HEK293 (cell line): ENCODE measurements around the gene MCF2L.

ENCODE experiments used
- CTCF ChIA-PET: fragments of 350-600 bp; formaldehyde crosslinking; extraction: SDS; loops from one replicate; lab custom pipeline; 2021; ENCODE audit warnings: antibody characterized with exemption; lab: Yijun Ruan, JAX
- POLR2A ChIA-PET: fragments of 300-600 bp; formaldehyde crosslinking; extraction: SDS; loops from one replicate; lab custom pipeline; 2020; ENCODE audit warnings: antibody characterized with exemption, inconsistent platforms; lab: Yijun Ruan, JAX
- H3K27ac ChIP-seq: fragments of 200-500 bp; sonication (Bioruptor generic); 2 replicates; pipeline ENCODE4 v1.5.1; 2014; ENCODE audit warnings: low read depth, low read length, control low read depth, inconsistent platforms; ENCODE audit errors: extremely low read depth
- H3K36me3 ChIP-seq, 2 experiments: fragments of 200-500 bp in 1 of 2; sonication (Bioruptor generic) in 1 of 2; 1 replicate in 1 of 2; 2 replicates in 1 of 2; pipeline ENCODE4 v1.5.1; 2014 to 2017; ENCODE audit warnings: inconsistent platforms in 2 of 2, low read length in 2 of 2; ENCODE audit not compliant: control insufficient read depth in 2 of 2, insufficient read depth in 1 of 2
- H3K4me1 ChIP-seq: fragments of 200-500 bp; sonication (Bioruptor generic); 2 replicates; pipeline ENCODE4 v1.5.1; 2014; ENCODE audit warnings: mild to moderate bottlenecking, low read length, inconsistent platforms; ENCODE audit not compliant: control insufficient read depth, insufficient read depth
- H3K4me3 ChIP-seq: 2 replicates; pipeline ENCODE4 v1.5.1; 2011; ENCODE audit warnings: low read depth, mild to moderate bottlenecking, control low read depth, low read length, moderate library complexity
- H3K9me3 ChIP-seq: fragments of 200-500 bp; sonication (Bioruptor generic); 2 replicates; pipeline ENCODE4 v1.5.1; 2014; ENCODE audit warnings: low read depth, low read length, inconsistent platforms; ENCODE audit not compliant: control insufficient read depth, insufficient read depth
- EGR2 ChIP-seq: fragments of 450-650 bp; formaldehyde crosslinking; IDR thresholded peaks from 2 replicates; pipeline ENCODE4 v1.5.1; 2016; ENCODE audit warnings: low read depth, missing biosample characterization, missing genetic modification characterization
- FEZF1 ChIP-seq: fragments of 450-650 bp; formaldehyde crosslinking; IDR thresholded peaks from 2 replicates; pipeline ENCODE4 v1.5.1; 2016; ENCODE audit warnings: missing biosample characterization, missing genetic modification characterization
- SCRT1 ChIP-seq: fragments of 450-650 bp; formaldehyde crosslinking; IDR thresholded peaks from 2 replicates; pipeline ENCODE4 v1.5.1; 2016; ENCODE audit warnings: missing biosample characterization, missing genetic modification characterization, borderline replicate concordance
- SETDB1 ChIP-seq: IDR thresholded peaks from one replicate; pipeline ENCODE4 v1.6.1; 2017; ENCODE audit warnings: mild to moderate bottlenecking, low read length, moderate library complexity, mixed read lengths; ENCODE audit not compliant: insufficient read length
- ZBTB20 ChIP-seq: fragments of 450-650 bp; formaldehyde crosslinking; IDR thresholded peaks from 2 replicates; pipeline ENCODE4 v1.5.1; 2016; ENCODE audit warnings: missing biosample characterization, missing genetic modification characterization
- ZFHX2 ChIP-seq: fragments of 450-650 bp; formaldehyde crosslinking; conservative IDR thresholded peaks from 2 replicates; pipeline ENCODE4 v1.5.1; 2016; ENCODE audit warnings: missing biosample characterization, missing genetic modification characterization
- ZFP41 ChIP-seq: fragments of 450-650 bp; formaldehyde crosslinking; IDR thresholded peaks from 2 replicates; pipeline ENCODE4 v1.5.1; 2016; ENCODE audit warnings: missing biosample characterization, missing genetic modification characterization, borderline replicate concordance
- ZNF302 ChIP-seq: fragments of 450-650 bp; formaldehyde crosslinking; IDR thresholded peaks from 2 replicates; pipeline ENCODE4 v1.5.1; 2016; ENCODE audit warnings: missing biosample characterization, missing genetic modification characterization, low read depth
- ZNF426 ChIP-seq: fragments of 450-650 bp; formaldehyde crosslinking; IDR thresholded peaks from 2 replicates; pipeline ENCODE4 v1.5.1; 2017; ENCODE audit warnings: missing biosample characterization, missing genetic modification characterization, mild to moderate bottlenecking, inconsistent platforms, moderate library complexity
- ZNF501 ChIP-seq: fragments of 450-650 bp; formaldehyde crosslinking; IDR thresholded peaks from 2 replicates; pipeline ENCODE4 v1.5.1; 2016; ENCODE audit warnings: missing biosample characterization, missing genetic modification characterization
- ZNF600 ChIP-seq: fragments of 450-650 bp; formaldehyde crosslinking; IDR thresholded peaks from 2 replicates; pipeline ENCODE4 v1.5.1; 2016; ENCODE audit warnings: missing biosample characterization, missing genetic modification characterization
- ZNF621 ChIP-seq: fragments of 450-650 bp; formaldehyde crosslinking; IDR thresholded peaks from 2 replicates; pipeline ENCODE4 v1.5.1; 2017; ENCODE audit warnings: missing biosample characterization, missing genetic modification characterization
- ZNF624 ChIP-seq: fragments of 450-650 bp; formaldehyde crosslinking; IDR thresholded peaks from 2 replicates; pipeline ENCODE4 v1.5.1; 2017; ENCODE audit warnings: missing biosample characterization, missing genetic modification characterization
- ZNF664 ChIP-seq: fragments of 450-650 bp; formaldehyde crosslinking; IDR thresholded peaks from 2 replicates; pipeline ENCODE4 v1.5.1; 2016; ENCODE audit warnings: missing biosample characterization, missing genetic modification characterization
- TF ChIP-seq, protein P1 (sequence below): fragments of 450-650 bp; formaldehyde crosslinking; IDR thresholded peaks from 2 replicates; pipeline ENCODE4 v1.5.1; 2016; ENCODE audit warnings: missing biosample characterization, missing genetic modification characterization, borderline replicate concordance
- TF ChIP-seq, protein P2 (sequence below): fragments of 450-650 bp; formaldehyde crosslinking; IDR thresholded peaks from 2 replicates; pipeline ENCODE4 v1.5.0; 2017; ENCODE audit warnings: missing biosample characterization, missing genetic modification characterization, borderline replicate concordance
- TF ChIP-seq, protein P3 (sequence below): fragments of 450-650 bp; formaldehyde crosslinking; IDR thresholded peaks from 2 replicates; pipeline ENCODE4 v1.5.1; 2016; ENCODE audit warnings: missing biosample characterization, missing genetic modification characterization
- TF ChIP-seq, protein P4 (sequence below): fragments of 450-650 bp; formaldehyde crosslinking; IDR thresholded peaks from 2 replicates; pipeline ENCODE4 v1.5.1; 2016; ENCODE audit warnings: missing biosample characterization, missing genetic modification characterization
- TF ChIP-seq, protein P5 (sequence below): fragments of 450-650 bp; formaldehyde crosslinking; IDR thresholded peaks from 2 replicates; pipeline ENCODE4 v1.5.1; 2016; ENCODE audit warnings: missing biosample characterization, missing genetic modification characterization
- TF ChIP-seq, protein P6 (sequence below): fragments of 450-650 bp; formaldehyde crosslinking; IDR thresholded peaks from 2 replicates; pipeline ENCODE4 v1.5.1; 2016; ENCODE audit warnings: missing biosample characterization, missing genetic modification characterization
- TF ChIP-seq, protein P7 (sequence below): fragments of 450-650 bp; formaldehyde crosslinking; IDR thresholded peaks from 2 replicates; pipeline ENCODE4 v1.5.1; 2016; ENCODE audit warnings: missing biosample characterization, missing genetic modification characterization

The MCF2L gene

DNA sequence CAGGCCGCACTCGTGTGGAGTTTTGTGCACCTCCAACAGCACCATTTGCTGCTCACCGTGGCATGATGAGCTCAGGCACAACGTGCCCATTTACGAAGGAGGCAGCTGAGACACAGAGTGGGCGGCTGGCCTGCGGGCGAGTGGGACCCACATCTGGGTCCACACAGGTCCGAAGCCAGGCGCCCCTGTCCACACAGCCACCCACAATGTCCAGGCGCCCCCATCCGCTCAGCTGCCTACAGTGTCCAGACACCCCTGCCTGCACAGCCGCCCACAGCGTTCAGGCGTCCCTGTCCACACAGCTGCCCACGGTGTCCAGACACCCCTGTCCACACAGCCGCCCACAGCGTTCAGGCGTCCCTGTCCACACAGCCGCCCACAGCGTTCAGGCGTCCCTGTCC, 94.1 kb downstream of the MCF2L start:
- POLR2A ChIA-PET = no interaction called here
- Histone ChIP-seq H3K36me3 (no peaks in the 10 kb centered on the region), H3K4me3 (no peak overlapping the region)
- TF ChIP-seq FEZF1 = no peak
- TF ChIP-seq ZNF664 (tag by site-specific recombination) = no peak
- no peak for TF ChIP-seq ZNF426 (tag by site-specific recombination)
- TF ChIP-seq ZFHX2 (tag by site-specific recombination) = peak; percentile 86
- TF ChIP-seq ZNF302 (tag by site-specific recombination) = no peak
- TF ChIP-seq, protein P1, sequence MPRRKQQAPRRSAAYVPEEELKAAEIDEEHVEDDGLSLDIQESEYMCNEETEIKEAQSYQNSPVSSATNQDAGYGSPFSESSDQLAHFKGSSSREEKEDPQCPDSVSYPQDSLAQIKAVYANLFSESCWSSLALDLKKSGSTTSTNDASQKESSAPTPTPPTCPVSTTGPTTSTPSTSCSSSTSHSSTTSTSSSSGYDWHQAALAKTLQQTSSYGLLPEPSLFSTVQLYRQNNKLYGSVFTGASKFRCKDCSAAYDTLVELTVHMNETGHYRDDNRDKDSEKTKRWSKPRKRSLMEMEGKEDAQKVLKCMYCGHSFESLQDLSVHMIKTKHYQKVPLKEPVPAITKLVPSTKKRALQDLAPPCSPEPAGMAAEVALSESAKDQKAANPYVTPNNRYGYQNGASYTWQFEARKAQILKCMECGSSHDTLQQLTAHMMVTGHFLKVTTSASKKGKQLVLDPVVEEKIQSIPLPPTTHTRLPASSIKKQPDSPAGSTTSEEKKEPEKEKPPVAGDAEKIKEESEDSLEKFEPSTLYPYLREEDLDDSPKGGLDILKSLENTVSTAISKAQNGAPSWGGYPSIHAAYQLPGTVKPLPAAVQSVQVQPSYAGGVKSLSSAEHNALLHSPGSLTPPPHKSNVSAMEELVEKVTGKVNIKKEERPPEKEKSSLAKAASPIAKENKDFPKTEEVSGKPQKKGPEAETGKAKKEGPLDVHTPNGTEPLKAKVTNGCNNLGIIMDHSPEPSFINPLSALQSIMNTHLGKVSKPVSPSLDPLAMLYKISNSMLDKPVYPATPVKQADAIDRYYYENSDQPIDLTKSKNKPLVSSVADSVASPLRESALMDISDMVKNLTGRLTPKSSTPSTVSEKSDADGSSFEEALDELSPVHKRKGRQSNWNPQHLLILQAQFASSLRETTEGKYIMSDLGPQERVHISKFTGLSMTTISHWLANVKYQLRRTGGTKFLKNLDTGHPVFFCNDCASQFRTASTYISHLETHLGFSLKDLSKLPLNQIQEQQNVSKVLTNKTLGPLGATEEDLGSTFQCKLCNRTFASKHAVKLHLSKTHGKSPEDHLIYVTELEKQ = no peak
- TF ChIP-seq ZNF621 (tag by site-specific recombination) = no peak
- TF ChIP-seq, protein P2, sequence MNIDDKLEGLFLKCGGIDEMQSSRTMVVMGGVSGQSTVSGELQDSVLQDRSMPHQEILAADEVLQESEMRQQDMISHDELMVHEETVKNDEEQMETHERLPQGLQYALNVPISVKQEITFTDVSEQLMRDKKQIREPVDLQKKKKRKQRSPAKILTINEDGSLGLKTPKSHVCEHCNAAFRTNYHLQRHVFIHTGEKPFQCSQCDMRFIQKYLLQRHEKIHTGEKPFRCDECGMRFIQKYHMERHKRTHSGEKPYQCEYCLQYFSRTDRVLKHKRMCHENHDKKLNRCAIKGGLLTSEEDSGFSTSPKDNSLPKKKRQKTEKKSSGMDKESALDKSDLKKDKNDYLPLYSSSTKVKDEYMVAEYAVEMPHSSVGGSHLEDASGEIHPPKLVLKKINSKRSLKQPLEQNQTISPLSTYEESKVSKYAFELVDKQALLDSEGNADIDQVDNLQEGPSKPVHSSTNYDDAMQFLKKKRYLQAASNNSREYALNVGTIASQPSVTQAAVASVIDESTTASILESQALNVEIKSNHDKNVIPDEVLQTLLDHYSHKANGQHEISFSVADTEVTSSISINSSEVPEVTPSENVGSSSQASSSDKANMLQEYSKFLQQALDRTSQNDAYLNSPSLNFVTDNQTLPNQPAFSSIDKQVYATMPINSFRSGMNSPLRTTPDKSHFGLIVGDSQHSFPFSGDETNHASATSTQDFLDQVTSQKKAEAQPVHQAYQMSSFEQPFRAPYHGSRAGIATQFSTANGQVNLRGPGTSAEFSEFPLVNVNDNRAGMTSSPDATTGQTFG = no peak
- no peak for TF ChIP-seq ZNF501 (tag by site-specific recombination)
- TF ChIP-seq, protein P3, sequence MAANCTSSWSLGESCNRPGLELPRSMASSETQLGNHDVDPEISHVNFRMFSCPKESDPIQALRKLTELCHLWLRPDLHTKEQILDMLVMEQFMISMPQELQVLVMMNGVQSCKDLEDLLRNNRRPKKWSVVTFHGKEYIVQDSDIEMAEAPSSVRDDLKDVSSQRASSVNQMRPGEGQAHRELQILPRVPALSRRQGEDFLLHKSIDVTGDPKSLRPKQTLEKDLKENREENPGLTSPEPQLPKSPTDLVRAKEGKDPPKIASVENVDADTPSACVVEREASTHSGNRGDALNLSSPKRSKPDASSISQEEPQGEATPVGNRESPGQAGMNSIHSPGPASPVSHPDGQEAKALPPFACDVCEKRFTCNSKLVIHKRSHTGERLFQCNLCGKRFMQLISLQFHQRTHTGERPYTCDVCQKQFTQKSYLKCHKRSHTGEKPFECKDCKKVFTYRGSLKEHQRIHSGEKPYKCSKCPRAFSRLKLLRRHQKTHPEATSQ = no peak
- TF ChIP-seq ZNF624 (tag by site-specific recombination) = no peak
- TF ChIP-seq, protein P4, sequence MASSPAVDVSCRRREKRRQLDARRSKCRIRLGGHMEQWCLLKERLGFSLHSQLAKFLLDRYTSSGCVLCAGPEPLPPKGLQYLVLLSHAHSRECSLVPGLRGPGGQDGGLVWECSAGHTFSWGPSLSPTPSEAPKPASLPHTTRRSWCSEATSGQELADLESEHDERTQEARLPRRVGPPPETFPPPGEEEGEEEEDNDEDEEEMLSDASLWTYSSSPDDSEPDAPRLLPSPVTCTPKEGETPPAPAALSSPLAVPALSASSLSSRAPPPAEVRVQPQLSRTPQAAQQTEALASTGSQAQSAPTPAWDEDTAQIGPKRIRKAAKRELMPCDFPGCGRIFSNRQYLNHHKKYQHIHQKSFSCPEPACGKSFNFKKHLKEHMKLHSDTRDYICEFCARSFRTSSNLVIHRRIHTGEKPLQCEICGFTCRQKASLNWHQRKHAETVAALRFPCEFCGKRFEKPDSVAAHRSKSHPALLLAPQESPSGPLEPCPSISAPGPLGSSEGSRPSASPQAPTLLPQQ (tag by site-specific recombination) = no peak
- TF ChIP-seq SETDB1 = no peak
- TF ChIP-seq ZFP41 (tag by site-specific recombination) = no peak
- peak; percentile 75 for TF ChIP-seq EGR2
- TF ChIP-seq ZNF600 (tag by site-specific recombination) = no peak
- TF ChIP-seq, all 188 proteins: peak for 2
- Histone ChIP-seq H3K4me1 (no peaks in the 10 kb centered on the region), H3K27ac (no peak overlapping the region), H3K9me3 (no peaks in the 10 kb centered on the region)
- CTCF ChIA-PET = no interaction called here

DNA sequence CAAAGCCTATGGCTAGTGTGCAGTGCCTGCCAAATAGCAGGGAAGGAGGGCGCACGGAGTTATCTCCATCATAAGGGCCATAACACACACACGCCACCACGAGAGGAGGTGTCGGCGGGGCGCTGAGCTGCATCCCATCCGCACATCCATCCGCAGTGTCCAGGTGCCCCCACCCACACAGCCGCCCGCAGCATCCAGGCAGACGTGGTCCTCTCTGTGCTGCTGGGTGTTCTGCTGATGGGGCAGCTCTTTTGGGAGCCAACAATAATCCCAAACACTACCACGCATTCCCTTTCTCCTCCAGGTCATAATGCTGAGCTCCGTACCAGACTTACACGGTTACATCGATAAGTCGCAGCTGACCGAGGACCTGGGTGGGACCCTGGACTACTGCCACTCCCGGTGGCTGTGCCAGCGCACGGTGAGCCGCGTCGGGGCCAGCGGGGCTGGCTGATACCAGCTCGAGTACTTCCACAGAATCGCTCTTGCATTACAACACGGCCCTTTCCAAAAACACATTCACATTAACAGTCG, 95.1 kb downstream of the MCF2L start:
- POLR2A ChIA-PET = interaction anchor here (0.6 kb wide), 1 partner anchor 234 kb away, joined by 3 read pairs; no protein-coding TSS in a partner anchor
- TF ChIP-seq, protein P5, sequence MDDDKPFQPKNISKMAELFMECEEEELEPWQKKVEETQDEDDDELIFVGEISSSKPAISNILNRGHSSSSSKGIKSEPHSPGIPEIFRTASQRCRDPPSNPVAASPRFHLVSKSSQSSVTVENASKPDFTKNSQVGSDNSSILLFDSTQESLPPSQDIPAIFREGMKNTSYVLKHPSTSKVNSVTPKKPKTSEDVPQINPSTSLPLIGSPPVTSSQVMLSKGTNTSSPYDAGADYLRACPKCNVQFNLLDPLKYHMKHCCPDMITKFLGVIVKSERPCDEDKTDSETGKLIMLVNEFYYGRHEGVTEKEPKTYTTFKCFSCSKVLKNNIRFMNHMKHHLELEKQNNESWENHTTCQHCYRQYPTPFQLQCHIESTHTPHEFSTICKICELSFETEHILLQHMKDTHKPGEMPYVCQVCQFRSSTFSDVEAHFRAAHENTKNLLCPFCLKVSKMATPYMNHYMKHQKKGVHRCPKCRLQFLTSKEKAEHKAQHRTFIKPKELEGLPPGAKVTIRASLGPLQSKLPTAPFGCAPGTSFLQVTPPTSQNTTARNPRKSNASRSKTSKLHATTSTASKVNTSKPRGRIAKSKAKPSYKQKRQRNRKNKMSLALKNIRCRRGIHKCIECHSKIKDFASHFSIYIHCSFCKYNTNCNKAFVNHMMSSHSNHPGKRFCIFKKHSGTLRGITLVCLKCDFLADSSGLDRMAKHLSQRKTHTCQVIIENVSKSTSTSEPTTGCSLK = no peak
- TF ChIP-seq, protein P6, sequence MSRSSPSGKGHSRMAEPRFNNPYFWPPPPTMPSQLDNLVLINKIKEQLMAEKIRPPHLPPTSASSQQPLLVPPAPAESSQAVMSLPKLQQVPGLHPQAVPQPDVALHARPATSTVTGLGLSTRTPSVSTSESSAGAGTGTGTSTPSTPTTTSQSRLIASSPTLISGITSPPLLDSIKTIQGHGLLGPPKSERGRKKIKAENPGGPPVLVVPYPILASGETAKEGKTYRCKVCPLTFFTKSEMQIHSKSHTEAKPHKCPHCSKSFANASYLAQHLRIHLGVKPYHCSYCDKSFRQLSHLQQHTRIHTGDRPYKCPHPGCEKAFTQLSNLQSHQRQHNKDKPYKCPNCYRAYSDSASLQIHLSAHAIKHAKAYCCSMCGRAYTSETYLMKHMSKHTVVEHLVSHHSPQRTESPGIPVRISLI (tag by site-specific recombination) = no peak
- TF ChIP-seq, protein P7, sequence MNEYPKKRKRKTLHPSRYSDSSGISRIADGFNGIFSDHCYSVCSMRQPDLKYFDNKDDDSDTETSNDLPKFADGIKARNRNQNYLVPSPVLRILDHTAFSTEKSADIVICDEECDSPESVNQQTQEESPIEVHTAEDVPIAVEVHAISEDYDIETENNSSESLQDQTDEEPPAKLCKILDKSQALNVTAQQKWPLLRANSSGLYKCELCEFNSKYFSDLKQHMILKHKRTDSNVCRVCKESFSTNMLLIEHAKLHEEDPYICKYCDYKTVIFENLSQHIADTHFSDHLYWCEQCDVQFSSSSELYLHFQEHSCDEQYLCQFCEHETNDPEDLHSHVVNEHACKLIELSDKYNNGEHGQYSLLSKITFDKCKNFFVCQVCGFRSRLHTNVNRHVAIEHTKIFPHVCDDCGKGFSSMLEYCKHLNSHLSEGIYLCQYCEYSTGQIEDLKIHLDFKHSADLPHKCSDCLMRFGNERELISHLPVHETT (tag by site-specific recombination) = no peak
- TF ChIP-seq SCRT1 (tag by site-specific recombination) = no peak
- no peak for TF ChIP-seq ZBTB20 (tag by site-specific recombination)

More for the DNA sequence above, 95.1 kb downstream of the MCF2L start:
- no peak overlapping the region for H3K4me3 ChIP-seq
- no peak overlapping the region for H3K27ac ChIP-seq
- no peaks in the 10 kb centered on the region for H3K9me3 ChIP-seq
- no peaks in the 10 kb centered on the region for H3K4me1 ChIP-seq
- H3K36me3 ChIP-seq = no peaks in the 10 kb centered on the region
- CTCF ChIA-PET = no interaction called here
